H9 (cell line): Measurements from ENCODE around the gene POLH. TPM values are rescaled to one million over a fixed set of nuclear protein-coding genes. Genes with fewer than 3 reads are reported as not detected.

ENCODE experiments used
- DNase-seq: peaks from one replicate; pipeline ENCODE4 v3.0.0-alpha.2; 2017
- H2AFZ ChIP-seq: one replicate; pipeline ENCODE4 v1.6.1; 2013; ENCODE audit warnings: mild to moderate bottlenecking, low read length, control low read depth, moderate library complexity
- H2AK5ac ChIP-seq: 2 replicates; pipeline ENCODE4 v1.6.1; 2013; ENCODE audit warnings: low read length, control low read depth, mixed read lengths; ENCODE audit not compliant: insufficient read length
- H2BK120ac ChIP-seq: one replicate; pipeline ENCODE4 v1.6.1; 2013; ENCODE audit warnings: low read depth, mild to moderate bottlenecking, low read length, control low read depth, inconsistent platforms; ENCODE audit not compliant: poor library complexity, severe bottlenecking
- H2BK12ac ChIP-seq: 2 replicates; pipeline ENCODE4 v1.6.1; 2013; ENCODE audit warnings: low read length, control low read depth, mixed read lengths, low read depth; ENCODE audit not compliant: insufficient read length
- H2BK15ac ChIP-seq: 2 replicates; pipeline ENCODE4 v1.6.1; 2013; ENCODE audit warnings: low read depth, low read length, control low read depth
- H2BK20ac ChIP-seq: one replicate; pipeline ENCODE4 v1.6.1; 2013; ENCODE audit warnings: low read depth, mild to moderate bottlenecking, low read length, control low read depth, inconsistent platforms; ENCODE audit not compliant: poor library complexity, severe bottlenecking
- H2BK5ac ChIP-seq: 2 replicates; pipeline ENCODE4 v1.6.1; 2013; ENCODE audit warnings: low read length, control low read depth, mixed read lengths; ENCODE audit not compliant: insufficient read length
- H3K14ac ChIP-seq: 2 replicates; pipeline ENCODE4 v1.6.1; 2013; ENCODE audit warnings: low read length, control low read depth; ENCODE audit not compliant: insufficient read depth
- H3K18ac ChIP-seq: 2 replicates; pipeline ENCODE4 v1.6.1; 2013; ENCODE audit warnings: low read depth, mild to moderate bottlenecking, mixed read lengths, low read length, control low read depth; ENCODE audit not compliant: insufficient read length
- H3K23ac ChIP-seq: 2 replicates; pipeline ENCODE4 v1.6.1; 2013; ENCODE audit warnings: low read length, control low read depth, mixed read lengths, low read depth; ENCODE audit not compliant: insufficient read length
- H3K23me2 ChIP-seq: 2 replicates; pipeline ENCODE4 v1.6.1; 2013; ENCODE audit warnings: low read depth, mild to moderate bottlenecking, mixed read lengths, low read length, control low read depth; ENCODE audit not compliant: insufficient read length, poor library complexity, severe bottlenecking
- H3K27ac ChIP-seq: 2 replicates; pipeline ENCODE4 v1.5.1; 2013; ENCODE audit warnings: low read length, control low read depth, mixed read lengths, low read depth; ENCODE audit not compliant: insufficient read length
- H3K27me3 ChIP-seq: 2 replicates; pipeline ENCODE4 v1.6.1; 2013; ENCODE audit warnings: low read length, control low read depth, inconsistent platforms; ENCODE audit not compliant: insufficient read depth
- H3K4ac ChIP-seq: 2 replicates; pipeline ENCODE4 v1.6.1; 2013; ENCODE audit warnings: low read depth, mild to moderate bottlenecking, control low read depth, inconsistent platforms, low read length, moderate library complexity
- H3K4me1 ChIP-seq: 2 replicates; pipeline ENCODE4 v1.6.1; 2013; ENCODE audit warnings: low read length, control low read depth, inconsistent platforms; ENCODE audit not compliant: insufficient read depth
- H3K4me2 ChIP-seq: 2 replicates; pipeline ENCODE4 v1.6.1; 2013; ENCODE audit warnings: low read length, control low read depth, mixed read lengths; ENCODE audit not compliant: insufficient read length, insufficient read depth
- H3K56ac ChIP-seq: 2 replicates; pipeline ENCODE4 v1.6.1; 2013; ENCODE audit warnings: low read depth, mild to moderate bottlenecking, mixed read lengths, low read length, control low read depth; ENCODE audit not compliant: insufficient read length
- H3K79me1 ChIP-seq: 2 replicates; pipeline ENCODE4 v1.6.1; 2013; ENCODE audit warnings: low read depth, mild to moderate bottlenecking, moderate library complexity, low read length, control low read depth, inconsistent platforms; ENCODE audit not compliant: insufficient read depth, poor library complexity, severe bottlenecking
- H3K79me2 ChIP-seq: 2 replicates; pipeline ENCODE4 v1.6.1; 2013; ENCODE audit warnings: low read length, control low read depth, inconsistent platforms; ENCODE audit not compliant: insufficient read depth
- H3K9ac ChIP-seq: 2 replicates; pipeline ENCODE4 v1.6.1; 2013; ENCODE audit warnings: low read length, control low read depth, mixed read lengths; ENCODE audit not compliant: insufficient read length; ENCODE audit errors: extremely low read depth
- H3K9me3 ChIP-seq: one replicate; pipeline ENCODE4 v1.6.1; 2013; ENCODE audit warnings: low read depth, low read length, inconsistent platforms; ENCODE audit not compliant: control insufficient read depth
- H3T11ph ChIP-seq: one replicate; pipeline ENCODE4 v1.6.1; 2013; ENCODE audit warnings: mild to moderate bottlenecking, low read length, control low read depth, inconsistent platforms
- H4K20me1 ChIP-seq: one replicate; pipeline ENCODE4 v1.6.1; 2013; ENCODE audit not compliant: control insufficient read depth, insufficient read length, insufficient read depth
- H4K5ac ChIP-seq: 2 replicates; pipeline ENCODE4 v1.6.1; 2013; ENCODE audit warnings: low read depth, mild to moderate bottlenecking, mixed read lengths, low read length, control low read depth; ENCODE audit not compliant: insufficient read length
- H4K8ac ChIP-seq: replicated peaks from 2 replicates; pipeline ENCODE4 v1.6.1; 2013; ENCODE audit warnings: low read length, control low read depth, mixed read lengths, low read depth; ENCODE audit not compliant: insufficient read length
- H4K91ac ChIP-seq: 2 replicates; pipeline ENCODE4 v1.6.1; 2013; ENCODE audit warnings: low read depth, mild to moderate bottlenecking, moderate library complexity, mixed read lengths, low read length, control low read depth; ENCODE audit not compliant: insufficient read length
- H3K27ac Mint-ChIP-seq, 3 experiments: 2 replicates in 2 of 3; 3 replicates in 1 of 3; pipeline ENCODE4 v1.8.0; 2020 to 2021; ENCODE audit warnings: mixed read lengths in 3 of 3, mild to moderate bottlenecking in 1 of 3, moderate library complexity in 1 of 3
- H3K27me3 Mint-ChIP-seq: 2 replicates; pipeline ENCODE4 v1.8.0; 2021; ENCODE audit warnings: low read depth, mild to moderate bottlenecking, moderate library complexity, mixed read lengths
- H3K36me3 Mint-ChIP-seq, 3 experiments: 2 replicates in 2 of 3; 3 replicates in 1 of 3; pipeline ENCODE4 v1.8.0; 2020 to 2021; ENCODE audit warnings: low read depth in 3 of 3, mixed read lengths in 3 of 3; ENCODE audit not compliant: insufficient read depth in 1 of 3
- H3K4me1 Mint-ChIP-seq, 2 experiments: 2 replicates each; pipeline ENCODE4 v1.8.0; 2020; ENCODE audit warnings: mixed read lengths in 2 of 2
- H3K4me3 Mint-ChIP-seq, 2 experiments: 2 replicates in 1 of 2; 3 replicates in 1 of 2; pipeline ENCODE4 v1.8.0; 2020 to 2021; ENCODE audit warnings: mild to moderate bottlenecking in 2 of 2, mixed read lengths in 2 of 2, moderate library complexity in 1 of 2
- H3K9me3 Mint-ChIP-seq, 2 experiments: 2 replicates in 1 of 2; 3 replicates in 1 of 2; pipeline ENCODE4 v1.8.0; 2020; ENCODE audit warnings: mild to moderate bottlenecking in 2 of 2, mixed read lengths in 2 of 2, moderate library complexity in 1 of 2
- CTCF ChIP-seq: fragments of 200-600 bp; sonication (generic); conservative IDR thresholded peaks from 3 replicates; pipeline ENCODE4 v1.8.0; 2021; ENCODE audit warnings: antibody characterized with exemption, mild to moderate bottlenecking
- WGBS: extraction: QIAGEN DNeasy Blood & Tissue Kit; methylation state at CpG from one replicate; pipeline ENCODE4 v1.1.7; 2013; ENCODE audit warnings: missing lambda C conversion rate, low lambda C conversion rate, mixed read lengths; ENCODE audit not compliant: insufficient read length; ENCODE audit errors: extremely low coverage; 5-methylcytosine and 5-hydroxymethylcytosine counted together
- total RNA-seq: library from RNA; stranded (reverse); gene quantifications from 2 replicates; pipeline ENCODE4 v1.2.1, GENCODE V29; 2021

POLH gene
- total RNA-seq, 1 experiment from 2014 or later, result 12.6 TPM

GRCh38 chr6:43657221-43657802 lies 81.3 kb downstream of the POLH start:
- TF ChIP-seq CTCF, result peak; percentile 26; the same call in 1 of the 3 replicates
- no peak for DNase-seq

More at GRCh38 chr6:43657221-43657802, 81.3 kb downstream of the POLH start:
- peaks cover 12% of the 10 kb centered on the region for H3K27me3 Mint-ChIP-seq
- H3K4ac ChIP-seq, result no peak overlapping the region
- H4K8ac ChIP-seq, result no peak overlapping the region
- no peak overlapping the region for H2BK15ac ChIP-seq
- WGBS, result no CpG with 5 or more reads among the region's 3 CpGs
- H2AFZ ChIP-seq, result no peak overlapping the region
- H2BK20ac ChIP-seq, result no peak overlapping the region
- no peak overlapping the region for H4K91ac ChIP-seq
- no peaks in the 10 kb centered on the region for H3K9me3 ChIP-seq
- H3T11ph ChIP-seq, result no peak overlapping the region
- H2BK12ac ChIP-seq, result no peak overlapping the region
- H3K23ac ChIP-seq, result no peak overlapping the region
- H3K4me3 Mint-ChIP-seq, result no peak overlapping the region
- no peaks in the 10 kb centered on the region for H3K79me1 ChIP-seq
- no peak overlapping the region for H3K9ac ChIP-seq
- H3K27ac ChIP-seq, result no peak overlapping the region
- H3K18ac ChIP-seq, result no peak overlapping the region
- no peak overlapping the region for H2AK5ac ChIP-seq
- no peak overlapping the region for H3K27ac Mint-ChIP-seq
- H3K23me2 ChIP-seq, result no peaks in the 10 kb centered on the region
- H3K36me3 Mint-ChIP-seq, result peaks cover 6 to 11% (median 6%) of the 10 kb centered on the region in 3 experiments; a peak in 4 of 7 replicates
- no peaks in the 10 kb centered on the region for H3K79me2 ChIP-seq
- no peak overlapping the region for H2BK5ac ChIP-seq
- H3K4me1 Mint-ChIP-seq, result peaks cover 12 to 22% of the 10 kb centered on the region in 2 experiments
- H2BK120ac ChIP-seq, result no peak overlapping the region
- no peaks in the 10 kb centered on the region for H3K27me3 ChIP-seq
- no peaks in the 10 kb centered on the region for H3K4me1 ChIP-seq
- peaks cover 7 to 11% of the 10 kb centered on the region in 2 experiments; a peak in 4 of 5 replicates for H3K9me3 Mint-ChIP-seq
- no peaks in the 10 kb centered on the region for H4K20me1 ChIP-seq
- no peak overlapping the region for H4K5ac ChIP-seq
- no peak overlapping the region for H3K56ac ChIP-seq
- no peak overlapping the region for H3K14ac ChIP-seq
- H3K4me2 ChIP-seq, result no peak overlapping the region
